Endometrium (tissue), 2 donors: ENCODE results near the gene UGT1A4.
"Not testable (repeated sequence)": the region's sequence is repeated elsewhere in the genome, so short reads cannot be mapped to it uniquely, and the experiment has no call there.

Experiments used
- FAIRE-seq: peaks from 2 replicates; lab custom pipeline; 2012; peaks lifted over from hg19 to GRCh38; lab: Jason Lieb, UNC
- donor health status: control.
- donor health status: control.

Gene UGT1A4

DNA sequence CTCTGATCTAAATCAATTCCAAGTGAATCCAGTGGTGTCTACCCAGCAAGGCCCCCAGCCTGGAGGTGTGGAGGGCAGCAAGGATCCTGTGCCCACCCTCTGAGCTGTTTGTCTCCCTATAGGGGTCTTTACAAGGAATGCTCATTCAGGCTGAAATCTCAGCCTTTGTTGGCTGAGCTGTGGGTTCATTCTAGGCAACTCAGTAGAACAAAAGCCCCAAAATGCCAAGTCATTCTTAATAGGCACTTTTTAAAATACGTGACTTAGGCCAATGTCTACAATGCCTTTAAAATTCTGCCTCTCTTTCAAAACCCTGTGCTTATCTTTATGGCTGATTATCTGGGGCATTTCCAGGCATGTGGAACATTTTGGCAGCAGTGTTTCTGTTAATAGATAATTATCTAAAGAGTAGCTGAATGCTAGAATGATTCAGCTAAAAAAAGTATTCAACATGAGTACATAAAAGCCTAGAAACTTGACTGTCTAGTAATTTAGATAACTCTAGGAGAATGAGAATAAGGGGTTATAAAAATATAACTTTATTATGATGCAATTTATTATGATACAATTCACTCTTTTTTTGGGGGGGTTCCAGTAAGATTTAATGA lies 18.4 kb upstream of the UGT1A4 start:
- FAIRE-seq = no peak

DNA sequence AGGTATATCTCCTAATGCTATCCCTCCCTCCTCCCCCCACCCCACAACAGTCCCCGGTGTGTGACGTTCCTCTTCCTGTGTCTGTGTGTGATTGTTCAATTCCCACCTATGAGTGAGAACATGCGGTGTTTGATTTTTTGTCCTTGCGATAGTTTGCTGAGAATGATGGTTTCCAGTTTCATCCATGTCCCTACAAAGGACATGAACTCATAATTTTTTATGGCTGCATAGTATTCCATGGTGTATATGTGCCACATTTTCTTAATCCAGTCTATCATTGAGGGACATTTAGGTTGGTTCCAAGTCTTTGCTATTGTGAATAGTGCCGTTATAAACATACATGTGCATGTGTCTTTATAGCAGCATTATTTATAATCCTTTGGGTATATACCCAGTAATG lies 17.7 kb upstream of the UGT1A4 start:
- FAIRE-seq = not testable (repeated sequence)

DNA sequence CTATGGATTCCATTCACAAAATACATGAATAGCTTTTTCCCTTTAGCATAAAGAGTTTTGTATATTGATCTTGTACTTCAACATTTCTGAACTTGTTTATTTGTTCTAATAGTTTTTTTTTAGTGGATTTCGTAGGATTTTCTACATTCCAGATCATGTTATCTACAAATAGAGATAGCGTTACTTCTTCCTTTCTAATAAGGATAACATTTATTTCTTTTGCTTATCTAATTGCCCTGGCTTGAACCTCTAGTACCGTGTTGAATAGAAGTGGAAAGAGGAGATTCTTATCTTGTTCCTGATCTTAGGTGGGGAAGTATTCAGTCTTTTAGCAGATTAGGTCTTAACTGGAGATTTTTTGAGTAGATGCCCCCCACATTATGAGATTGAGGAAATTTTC lies 16.3 kb upstream of the UGT1A4 start:
- FAIRE-seq = no peak

- no peak for FAIRE-seq
Observed at GRCh38 chr2:233705911-233706506, 12.5 kb upstream of the UGT1A4 start.

GRCh38 chr2:233706720-233707119 lies 11.8 kb upstream of the UGT1A4 start:
- no peak for FAIRE-seq

- no peak for FAIRE-seq
Observed at GRCh38 chr2:233707940-233708644, 10.4 kb upstream of the UGT1A4 start.

GRCh38 chr2:233708942-233709341 lies 9.6 kb upstream of the UGT1A4 start:
- FAIRE-seq = no peak

- no peak for FAIRE-seq
Observed at GRCh38 chr2:233711312-233712008, 7.1 kb upstream of the UGT1A4 start.

DNA sequence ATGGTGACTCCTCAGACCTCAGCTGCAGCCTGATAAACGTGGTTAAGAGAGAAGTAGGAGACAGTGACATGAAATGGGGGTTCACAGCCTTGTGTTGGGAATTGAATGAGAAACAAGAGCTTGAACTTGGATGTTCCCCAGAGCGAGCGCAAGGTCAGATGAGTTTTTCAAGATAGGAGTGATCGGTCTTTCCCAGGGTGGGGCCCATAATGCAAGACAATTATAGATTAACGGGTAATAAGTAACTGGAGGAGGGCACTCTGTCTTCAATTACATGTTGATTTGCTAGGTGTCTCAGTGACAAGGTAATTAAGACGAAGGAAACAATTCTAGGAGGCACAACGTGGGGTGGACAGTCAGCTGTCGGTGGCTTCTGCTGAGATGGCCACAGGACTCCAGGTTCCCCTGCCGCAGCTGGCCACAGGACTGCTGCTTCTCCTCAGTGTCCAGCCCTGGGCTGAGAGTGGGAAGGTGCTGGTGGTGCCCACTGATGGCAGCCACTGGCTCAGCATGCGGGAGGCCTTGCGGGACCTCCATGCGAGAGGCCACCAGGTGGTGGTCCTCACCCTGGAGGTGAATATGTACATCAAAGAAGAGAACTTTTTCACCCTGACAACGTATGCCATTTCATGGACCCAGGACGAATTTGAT lies 5.8 kb upstream of the UGT1A4 start, which contains the start of gene UGT1A5:
Gene UGT1A5 (plus strand): TSS at position 297 of the 651 bp plus-strand sequence. CDS start 85 bp downstream, at position 382.
- FAIRE-seq = no peak

- FAIRE-seq = no peak
Observed at GRCh38 chr2:233713262-233713615, 5.3 kb upstream of the UGT1A4 start.

- FAIRE-seq = no peak
Observed at GRCh38 chr2:233714121-233714520, 4.4 kb upstream of the UGT1A4 start.

DNA sequence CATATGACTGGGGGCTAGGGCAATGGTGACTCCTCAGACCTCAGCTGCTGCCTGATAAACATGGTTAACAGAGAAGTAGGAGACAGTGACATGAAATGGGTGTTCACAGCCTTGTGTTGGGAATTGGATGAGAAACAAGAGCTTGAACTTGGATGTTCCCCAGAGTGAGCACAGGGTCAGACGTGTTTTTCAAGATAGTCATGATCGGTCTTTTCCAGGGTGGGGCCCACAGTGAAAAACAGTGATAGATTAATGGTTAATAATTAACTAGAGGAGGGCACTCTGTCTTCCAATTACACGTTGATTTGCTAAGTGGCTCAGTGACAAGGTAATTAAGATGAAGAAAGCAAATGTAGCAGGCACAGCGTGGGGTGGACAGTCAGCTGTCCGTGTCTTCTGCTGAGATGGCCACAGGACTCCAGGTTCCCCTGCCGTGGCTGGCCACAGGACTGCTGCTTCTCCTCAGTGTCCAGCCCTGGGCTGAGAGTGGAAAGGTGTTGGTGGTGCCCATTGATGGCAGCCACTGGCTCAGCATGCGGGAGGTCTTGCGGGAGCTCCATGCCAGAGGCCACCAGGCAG lies 10.3 kb downstream of the UGT1A4 start, which contains the start of gene UGT1A3:
Gene UGT1A3 (plus strand): TSS at position 320 of the 579 bp plus-strand sequence. CDS start 85 bp downstream, at position 405.
- no peak for FAIRE-seq

- not testable (repeated sequence) for FAIRE-seq
Observed at GRCh38 chr2:233736868-233737653, 18.5 kb downstream of the UGT1A4 start.

DNA sequence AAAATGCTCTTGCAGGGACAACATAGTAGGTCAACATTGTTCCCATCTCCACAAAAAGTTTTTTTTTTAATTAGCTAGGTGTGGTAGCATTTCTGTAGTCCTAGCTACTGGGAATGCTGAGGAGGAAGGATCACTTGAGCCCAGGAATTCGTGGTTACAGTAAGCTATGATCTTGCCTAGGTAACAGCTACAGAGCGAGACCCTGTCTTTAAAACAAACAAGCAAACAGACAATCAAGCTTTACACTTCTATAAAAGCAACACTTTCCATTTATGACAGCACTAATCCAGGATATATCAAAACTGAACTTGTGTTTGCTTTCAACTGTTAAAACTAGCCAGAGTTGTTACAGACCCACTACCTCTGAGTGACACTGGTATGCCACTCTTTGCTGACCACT lies 22.3 kb downstream of the UGT1A4 start:
- FAIRE-seq = no peak

GRCh38 chr2:233743464-233744259 lies 25.1 kb downstream of the UGT1A4 start:
- no peak for FAIRE-seq

- FAIRE-seq = no peak
Observed at GRCh38 chr2:233745073-233745755, 26.7 kb downstream of the UGT1A4 start.

- FAIRE-seq = not testable (repeated sequence)
Observed at GRCh38 chr2:233745838-233746237, 27.3 kb downstream of the UGT1A4 start.

GRCh38 chr2:233746475-233747282 lies 28.1 kb downstream of the UGT1A4 start:
- FAIRE-seq = no peak

- no peak for FAIRE-seq
Observed at GRCh38 chr2:233747283-233747544, 28.7 kb downstream of the UGT1A4 start.
